ENCODE measurements around the gene GSE1.

The GSE1 gene

GRCh38 chr16:85645021-85645589 is 32.0 kb downstream of the GSE1 start:
- peaks cover 39% of the 10 kb centered on the region; the same call in 1 of the 2 replicates for H3K36me3 ChIP-seq (ENCODE audit: insufficient read depth, low read length)
- H3K9ac ChIP-seq (ENCODE audit: low read depth, low read length) = no peak overlapping the region
- H3K9me3 ChIP-seq (ENCODE audit: insufficient read depth, low read depth, low read length) = no peaks in the 10 kb centered on the region
- H3K4me1 ChIP-seq (ENCODE audit: insufficient read depth, low read length) = no peaks in the 10 kb centered on the region
- 93% methylated on average over 19 of the region's 19 CpGs for WGBS
- no peaks in the 10 kb centered on the region for H3K27me3 ChIP-seq (ENCODE audit: insufficient read depth, low read length)
- H3K4me3 ChIP-seq (ENCODE audit: low read length) = no peak overlapping the region
- H3K27ac ChIP-seq (ENCODE audit: low read depth, low read length) = no peak overlapping the region

DNA sequence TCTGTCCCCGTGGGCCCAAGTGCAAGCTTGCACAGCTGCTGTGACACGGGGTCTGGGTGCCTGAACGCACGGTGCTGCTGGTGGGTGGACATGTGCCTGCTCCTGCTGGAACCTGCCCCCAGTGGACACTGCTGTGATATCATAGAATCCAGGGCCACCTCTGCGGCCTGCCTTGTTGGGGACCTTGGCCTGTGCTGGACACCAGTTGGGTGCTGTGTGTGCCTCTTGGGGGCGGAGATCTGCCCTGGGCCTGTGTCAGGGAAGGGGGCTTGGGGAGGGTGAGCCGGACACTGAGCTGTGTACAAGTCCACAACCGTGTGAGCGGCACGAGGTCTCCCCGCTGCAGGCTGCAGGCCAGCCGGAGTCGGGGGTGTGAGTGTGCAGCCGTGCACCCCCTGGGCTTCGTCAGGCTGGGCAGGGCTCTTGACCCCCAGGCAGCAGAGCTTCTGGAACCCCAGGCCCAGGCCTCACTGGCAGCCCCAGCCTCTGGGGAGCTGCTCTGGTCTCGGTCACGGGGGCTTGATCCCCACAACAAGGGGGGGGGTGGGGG is 33.3 kb downstream of the GSE1 start:
- H3K27me3 ChIP-seq (ENCODE audit: insufficient read depth, low read length) = no peaks in the 10 kb centered on the region
- no peak overlapping the region for H3K9ac ChIP-seq (ENCODE audit: low read depth, low read length)
- peaks cover 33% of the 10 kb centered on the region for H3K36me3 ChIP-seq (ENCODE audit: insufficient read depth, low read length)
- WGBS = 95% methylated on average over 17 of the region's 17 CpGs
- H3K9me3 ChIP-seq (ENCODE audit: insufficient read depth, low read depth, low read length) = no peaks in the 10 kb centered on the region
- H3K4me3 ChIP-seq (ENCODE audit: low read length) = no peak overlapping the region
- no peak overlapping the region for H3K27ac ChIP-seq (ENCODE audit: low read depth, low read length)
- no peaks in the 10 kb centered on the region for H3K4me1 ChIP-seq (ENCODE audit: insufficient read depth, low read length)

DNA sequence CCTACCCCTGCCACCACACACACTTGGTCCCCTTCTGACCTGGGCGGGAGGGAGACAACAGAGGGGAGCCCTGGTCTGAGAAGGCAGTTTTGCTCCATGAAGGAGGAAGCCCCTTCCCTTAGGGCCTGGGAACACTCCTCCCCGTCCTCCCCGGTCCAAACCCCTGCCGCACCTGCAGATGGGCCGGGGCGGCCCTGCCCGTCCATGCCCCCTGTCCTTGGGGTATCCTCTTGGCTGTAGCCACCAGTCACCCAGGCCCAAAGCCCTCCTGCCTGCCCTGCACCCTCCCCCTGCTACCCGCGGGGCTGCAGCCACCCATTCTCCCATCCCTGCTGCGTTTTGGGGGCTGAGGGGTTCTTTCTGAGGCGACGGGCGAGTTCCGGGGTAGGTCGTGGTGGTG is 33.9 kb downstream of the GSE1 start:
- peaks cover 34% of the 10 kb centered on the region for H3K36me3 ChIP-seq (ENCODE audit: insufficient read depth, low read length)
- WGBS = 97% methylated on average over 15 of the region's 15 CpGs
- no peaks in the 10 kb centered on the region for H3K27me3 ChIP-seq (ENCODE audit: insufficient read depth, low read length)
- H3K27ac ChIP-seq (ENCODE audit: low read depth, low read length) = no peak overlapping the region
- no peak overlapping the region for H3K9ac ChIP-seq (ENCODE audit: low read depth, low read length)
- no peaks in the 10 kb centered on the region for H3K4me1 ChIP-seq (ENCODE audit: insufficient read depth, low read length)
- no peak overlapping the region for H3K4me3 ChIP-seq (ENCODE audit: low read length)
- H3K9me3 ChIP-seq (ENCODE audit: insufficient read depth, low read depth, low read length) = no peaks in the 10 kb centered on the region

DNA sequence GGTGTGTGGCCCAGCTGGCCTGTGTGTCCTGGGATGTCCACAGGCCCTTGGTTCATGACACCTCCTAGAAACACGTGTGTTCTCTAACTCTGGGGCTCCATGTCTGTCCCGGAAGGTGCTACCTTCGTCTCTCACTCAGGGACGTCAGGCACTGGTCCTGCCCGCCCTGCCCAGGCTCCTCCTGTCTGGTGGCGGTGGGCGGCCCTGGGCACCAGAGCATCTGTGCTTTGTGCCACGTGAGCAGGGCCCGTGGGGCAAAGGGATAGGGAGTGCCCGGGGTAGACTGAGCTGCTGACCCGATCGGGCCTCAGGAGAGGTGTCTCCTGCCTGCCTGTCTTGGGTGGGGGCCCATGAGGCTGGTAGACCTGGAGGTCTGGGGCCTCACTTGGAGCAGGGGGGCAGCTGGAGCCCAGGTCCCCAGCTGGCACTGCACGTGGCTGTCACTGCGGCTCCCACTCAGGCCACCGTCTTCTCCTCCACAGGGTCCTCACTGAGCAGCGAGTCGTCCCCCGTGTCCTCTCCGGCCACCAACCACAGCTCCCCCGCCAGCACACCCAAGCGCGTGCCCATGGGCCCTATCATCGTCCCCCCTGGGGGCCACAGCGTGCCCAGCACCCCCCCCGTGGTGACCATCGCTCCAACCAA is 35.1 kb downstream of the GSE1 start:
- H3K9ac ChIP-seq (ENCODE audit: low read depth, low read length) = no peak overlapping the region
- H3K27me3 ChIP-seq (ENCODE audit: insufficient read depth, low read length) = no peaks in the 10 kb centered on the region
- WGBS = 95% methylated on average over 26 of the region's 26 CpGs
- H3K36me3 ChIP-seq (ENCODE audit: insufficient read depth, low read length) = peaks cover 31% of the 10 kb centered on the region
- H3K4me3 ChIP-seq (ENCODE audit: low read length) = no peak overlapping the region
- H3K4me1 ChIP-seq (ENCODE audit: insufficient read depth, low read length) = no peaks in the 10 kb centered on the region
- H3K27ac ChIP-seq (ENCODE audit: low read depth, low read length) = no peak overlapping the region
- H3K9me3 ChIP-seq (ENCODE audit: insufficient read depth, low read depth, low read length) = no peaks in the 10 kb centered on the region

GRCh38 chr16:85648805-85649204 is 35.7 kb downstream of the GSE1 start:
- Histone ChIP-seq H3K27ac (ENCODE audit: low read depth, low read length) (no peak overlapping the region), H3K4me1 (ENCODE audit: insufficient read depth, low read length) (no peaks in the 10 kb centered on the region)
- 93% methylated on average over 14 of the region's 14 CpGs for WGBS

GRCh38 chr16:85649411-85650134 is 36.5 kb downstream of the GSE1 start:
- peak overlapping the region; percentile 52; the same call in 1 of the 2 replicates for H3K27ac ChIP-seq (ENCODE audit: low read depth, low read length)
- H3K36me3 ChIP-seq (ENCODE audit: insufficient read depth, low read length) = peaks cover 41% of the 10 kb centered on the region
- H3K4me3 ChIP-seq (ENCODE audit: low read length) = no peak overlapping the region
- H3K27me3 ChIP-seq (ENCODE audit: insufficient read depth, low read length) = no peaks in the 10 kb centered on the region
- H3K9me3 ChIP-seq (ENCODE audit: insufficient read depth, low read depth, low read length) = no peaks in the 10 kb centered on the region
- 91% methylated on average over 16 of the region's 16 CpGs for WGBS
- no peaks in the 10 kb centered on the region for H3K4me1 ChIP-seq (ENCODE audit: insufficient read depth, low read length)
- H3K9ac ChIP-seq (ENCODE audit: low read depth, low read length) = no peak overlapping the region

More at GRCh38 chr16:85648805-85649204, 35.7 kb downstream of the GSE1 start:
- peaks cover 36% of the 10 kb centered on the region for H3K36me3 ChIP-seq (ENCODE audit: insufficient read depth, low read length)
- H3K27me3 ChIP-seq (ENCODE audit: insufficient read depth, low read length) = no peaks in the 10 kb centered on the region
- no peaks in the 10 kb centered on the region for H3K9me3 ChIP-seq (ENCODE audit: insufficient read depth, low read depth, low read length)
- no peak overlapping the region for H3K4me3 ChIP-seq (ENCODE audit: low read length)
- H3K9ac ChIP-seq (ENCODE audit: low read depth, low read length) = no peak overlapping the region

GRCh38 chr16:85650135-85650843 is 37.2 kb downstream of the GSE1 start:
- Histone ChIP-seq H3K36me3 (ENCODE audit: insufficient read depth, low read length) (peaks cover 45% of the 10 kb centered on the region), H3K27ac (ENCODE audit: low read depth, low read length) (peak overlapping the region; percentile 52; the same call in 1 of the 2 replicates), H3K4me1 (ENCODE audit: insufficient read depth, low read length) (no peaks in the 10 kb centered on the region), H3K9me3 (ENCODE audit: insufficient read depth, low read depth, low read length) (no peaks in the 10 kb centered on the region), H3K27me3 (ENCODE audit: insufficient read depth, low read length) (no peaks in the 10 kb centered on the region), H3K9ac (ENCODE audit: low read depth, low read length) (no peak overlapping the region), H3K4me3 (ENCODE audit: low read length) (no peak overlapping the region)
- WGBS = 84% methylated on average over 39 of the region's 39 CpGs

DNA sequence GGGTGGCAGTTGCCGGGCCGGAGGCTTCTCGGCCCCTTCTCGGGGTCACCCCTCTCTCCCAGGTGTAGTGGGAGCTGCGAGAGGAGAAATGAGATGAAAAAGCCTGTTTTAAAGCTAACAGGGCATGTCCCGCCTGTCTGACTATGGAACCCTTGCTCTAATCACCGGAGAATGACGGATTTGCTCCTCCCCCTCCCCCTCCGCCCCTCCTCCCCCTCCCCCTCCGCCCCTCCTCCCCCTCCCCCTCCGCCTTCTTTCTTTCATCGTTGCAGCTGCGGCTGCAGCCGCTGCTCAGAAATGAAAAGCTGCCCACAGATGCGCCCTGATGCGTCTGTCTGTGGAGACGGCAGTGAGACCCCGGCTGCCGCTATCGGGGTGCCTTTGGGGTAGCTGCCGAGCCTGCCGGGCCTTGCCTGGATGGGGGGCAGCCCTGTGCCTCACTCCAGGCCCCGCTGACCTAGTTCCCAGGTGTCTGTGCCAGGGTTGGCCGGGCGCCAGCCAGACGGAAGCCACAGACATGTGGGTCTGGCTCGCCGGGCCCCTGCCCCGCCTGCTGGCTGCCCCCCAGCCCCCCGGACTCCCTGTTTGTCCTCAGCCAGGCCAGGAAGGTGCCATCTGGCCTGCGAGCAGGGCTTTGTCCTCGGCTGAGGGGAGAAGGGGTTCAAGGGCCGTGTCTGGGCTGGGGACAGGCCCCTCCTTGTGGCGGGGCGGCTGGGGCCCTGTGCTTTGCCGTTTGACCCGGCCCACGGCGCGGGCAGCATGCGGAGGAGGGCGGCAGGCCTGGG is 37.9 kb downstream of the GSE1 start:
- H3K4me3 ChIP-seq (ENCODE audit: low read length) = no peak overlapping the region
- H3K27me3 ChIP-seq (ENCODE audit: insufficient read depth, low read length) = no peaks in the 10 kb centered on the region
- H3K9me3 ChIP-seq (ENCODE audit: insufficient read depth, low read depth, low read length) = no peaks in the 10 kb centered on the region
- no peak overlapping the region for H3K9ac ChIP-seq (ENCODE audit: low read depth, low read length)
- no peaks in the 10 kb centered on the region for H3K4me1 ChIP-seq (ENCODE audit: insufficient read depth, low read length)
- WGBS = 84% methylated on average over 37 of the region's 42 CpGs
- no peak overlapping the region; the same call in 1 of the 2 replicates for H3K27ac ChIP-seq (ENCODE audit: low read depth, low read length)
- peaks cover 48% of the 10 kb centered on the region for H3K36me3 ChIP-seq (ENCODE audit: insufficient read depth, low read length)

GRCh38 chr16:85651629-85652430 is 38.7 kb downstream of the GSE1 start:
- WGBS = 92% methylated on average over 27 of the region's 27 CpGs
- no peaks in the 10 kb centered on the region for H3K9me3 ChIP-seq (ENCODE audit: insufficient read depth, low read depth, low read length)
- H3K36me3 ChIP-seq (ENCODE audit: insufficient read depth, low read length) = peaks cover 56% of the 10 kb centered on the region
- no peaks in the 10 kb centered on the region for H3K27me3 ChIP-seq (ENCODE audit: insufficient read depth, low read length)
- H3K4me3 ChIP-seq (ENCODE audit: low read length) = no peak overlapping the region
- H3K4me1 ChIP-seq (ENCODE audit: insufficient read depth, low read length) = no peaks in the 10 kb centered on the region
- H3K9ac ChIP-seq (ENCODE audit: low read depth, low read length) = no peak overlapping the region
- H3K27ac ChIP-seq (ENCODE audit: low read depth, low read length) = peak overlapping the region; percentile 30; the same call in 1 of the 2 replicates
